CD4-positive, CD25-positive, alpha-beta regulatory T cell (primary cell): ENCODE data around the gene CCM2L. TPM values are rescaled to one million over a fixed set of nuclear protein-coding genes. Genes with fewer than 3 reads are reported as not detected.
"Not testable (repeated sequence)": the region's sequence is repeated elsewhere in the genome, so short reads cannot be mapped to it uniquely, and the experiment has no call there.

Source experiments
- ATAC-seq, 2 donors: fragments of 150-1000 bp; cut with Tn5 transposase; one replicate each; pipeline ENCODE4 v1.10.0; 2021; ENCODE audit warnings: low read depth in 2 of 2, moderate number of reproducible peaks in 2 of 2, moderate library complexity in 1 of 2
- DNase-seq, 3 donors: peaks; one replicate each; pipeline versions ENCODE4 v3.0.0 to v3.0.0-alpha.2; 2012 to 2022; ENCODE audit warnings: mixed read lengths in 1 of 3
- H3K27ac ChIP-seq: one replicate; pipeline ENCODE4 v1.7.0; 2013; ENCODE audit warnings: mild to moderate bottlenecking, low read length; ENCODE audit not compliant: insufficient read depth, poor library complexity, severe bottlenecking
- H3K27me3 ChIP-seq: one replicate; pipeline ENCODE4 v1.7.0; 2013; ENCODE audit warnings: low read length; ENCODE audit not compliant: control insufficient read depth, insufficient read depth
- H3K36me3 ChIP-seq: one replicate; pipeline ENCODE4 v1.7.0; 2013; ENCODE audit warnings: mild to moderate bottlenecking, low read length, moderate library complexity; ENCODE audit not compliant: control insufficient read depth, insufficient read depth
- H3K4me1 ChIP-seq: 2 replicates; pipeline ENCODE4 v1.7.0; 2013; ENCODE audit warnings: mild to moderate bottlenecking, low read length; ENCODE audit not compliant: insufficient read depth, control insufficient read depth, poor library complexity, severe bottlenecking
- H3K4me3 ChIP-seq: one replicate; pipeline ENCODE4 v1.7.0; 2013; ENCODE audit warnings: low read depth, mild to moderate bottlenecking, low read length, moderate library complexity
- H3K9me3 ChIP-seq, 2 experiments: 1 replicate in 1 of 2; 2 replicates in 1 of 2; pipeline ENCODE4 v1.7.0; 2013; ENCODE audit warnings: low read length in 2 of 2, mild to moderate bottlenecking in 1 of 2, moderate library complexity in 1 of 2; ENCODE audit not compliant: control insufficient read depth in 2 of 2
- H3K27ac Mint-ChIP-seq, 3 donors: one replicate each; pipeline ENCODE4 v1.8.0; 2020 to 2022; ENCODE audit warnings: mild to moderate bottlenecking in 3 of 3, mixed read lengths in 3 of 3, moderate library complexity in 2 of 3
- H3K27me3 Mint-ChIP-seq: one replicate; pipeline ENCODE4 v1.8.0; 2022; ENCODE audit warnings: mild to moderate bottlenecking, mixed read lengths
- H3K36me3 Mint-ChIP-seq: one replicate; pipeline ENCODE4 v1.8.0; 2020; ENCODE audit warnings: mixed read lengths
- H3K4me1 Mint-ChIP-seq, 4 donors: one replicate each; pipeline ENCODE4 v1.8.0; 2020 to 2022; ENCODE audit warnings: mixed read lengths in 4 of 4, mild to moderate bottlenecking in 1 of 4
- H3K4me3 Mint-ChIP-seq, 4 donors: one replicate each; pipeline ENCODE4 v1.8.0; 2020 to 2022; ENCODE audit warnings: mild to moderate bottlenecking in 4 of 4, mixed read lengths in 4 of 4, moderate library complexity in 3 of 4
- H3K9me3 Mint-ChIP-seq, 7 donors: one replicate each; pipeline ENCODE4 v1.8.0; 2020 to 2022; ENCODE audit warnings: mixed read lengths in 7 of 7, mild to moderate bottlenecking in 3 of 7, moderate library complexity in 2 of 7
- polyA plus RNA-seq, 4 donors: library from polyadenylated mRNA; unstranded; fragments of 300-500 nt; fragmentation: Illumina TruSeq; gene quantifications; one replicate each; pipeline ENCODE4 v1.2.3, GENCODE V29; 2021
- total RNA-seq: library from RNA; stranded (reverse); gene quantifications from one replicate; pipeline ENCODE4 v1.2.3, GENCODE V29; 2022

CCM2L gene
- total and polyA plus RNA-seq, 5 donors from 2014 or later = not detected

GRCh38 chr20:32033316-32033715 is 23.1 kb downstream of the CCM2L start:
- Histone ChIP-seq H3K4me1 (no peaks in the 10 kb centered on the region), H3K27ac (no peak overlapping the region), H3K36me3 (no peaks in the 10 kb centered on the region), H3K27me3 (peaks cover 26% of the 10 kb centered on the region), H3K4me3 (no peak overlapping the region), H3K9me3 (no peaks in the 10 kb centered on the region)
- Mint-ChIP-seq H3K27ac (no peak overlapping the region), H3K27me3 (peaks cover 28% of the 10 kb centered on the region), H3K4me1 (peaks cover 0 to 2% (median 0%) of the 10 kb centered on the region in 4 donors), H3K36me3 (no peaks in the 10 kb centered on the region), H3K9me3 (peaks cover 0 to 2% (median 0%) of the 10 kb centered on the region in 7 donors), H3K4me3 (no peak overlapping the region)
- ATAC-seq (no peak), DNase-seq (no peak)

DNA sequence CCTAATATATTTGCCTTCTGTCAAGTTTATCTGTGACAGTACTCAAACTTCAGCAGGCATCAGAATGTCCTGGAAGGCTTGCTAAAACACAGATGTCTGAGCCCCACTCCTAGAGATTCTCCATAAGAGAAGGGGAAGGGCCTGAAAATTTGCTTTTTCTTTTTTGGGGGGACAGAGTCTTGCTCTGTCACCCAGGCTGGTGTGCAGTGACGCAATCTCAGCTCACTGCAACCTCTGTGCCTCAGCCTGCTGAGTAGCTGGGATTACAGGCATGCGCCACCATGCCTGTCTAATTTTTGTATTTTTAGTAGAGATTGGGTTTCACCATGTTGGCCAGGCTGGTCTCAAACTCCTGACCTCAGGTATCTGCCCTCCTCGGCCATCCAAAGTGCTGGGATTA is 23.5 kb downstream of the CCM2L start:
- ATAC-seq, H3K36me3 Mint-ChIP-seq, H3K4me3 ChIP-seq, H3K9me3 Mint-ChIP-seq, H3K4me1 Mint-ChIP-seq, DNase-seq, H3K36me3 ChIP-seq, H3K9me3 ChIP-seq, H3K4me3 Mint-ChIP-seq, H3K4me1 ChIP-seq, H3K27ac Mint-ChIP-seq, H3K27ac ChIP-seq: not testable (repeated sequence)
- H3K27me3 ChIP-seq = peaks cover 26% of the 10 kb centered on the region
- peaks cover 27% of the 10 kb centered on the region for H3K27me3 Mint-ChIP-seq

- no peak for ATAC-seq
- no peak for DNase-seq
- H3K27me3 ChIP-seq = peaks cover 28% of the 10 kb centered on the region
Measured at GRCh38 chr20:32034581-32035425, 24.6 kb downstream of the CCM2L start.

GRCh38 chr20:32035426-32035779 is 25.2 kb downstream of the CCM2L start:
- Histone ChIP-seq H3K4me3 (no peak overlapping the region), H3K9me3 (no peaks in the 10 kb centered on the region), H3K27me3 (peaks cover 28% of the 10 kb centered on the region), H3K27ac (no peak overlapping the region), H3K4me1 (no peaks in the 10 kb centered on the region), H3K36me3 (no peaks in the 10 kb centered on the region)
- Mint-ChIP-seq H3K4me3 (no peak overlapping the region), H3K36me3 (no peaks in the 10 kb centered on the region), H3K4me1 (peaks cover 0 to 2% (median 0%) of the 10 kb centered on the region in 4 donors), H3K9me3 (peaks cover 0 to 2% (median 0%) of the 10 kb centered on the region in 7 donors), H3K27ac (no peak overlapping the region), H3K27me3 (peaks cover 33% of the 10 kb centered on the region)
- ATAC-seq (no peak), DNase-seq (no peak)

More at GRCh38 chr20:32034581-32035425, 24.6 kb downstream of the CCM2L start:
- H3K27ac ChIP-seq = no peak overlapping the region
- H3K9me3 Mint-ChIP-seq = peaks cover 0 to 2% (median 0%) of the 10 kb centered on the region in 7 donors
- no peaks in the 10 kb centered on the region for H3K4me1 ChIP-seq
- peaks cover 0 to 2% (median 0%) of the 10 kb centered on the region in 4 donors for H3K4me1 Mint-ChIP-seq
- H3K4me3 ChIP-seq = no peak overlapping the region
- H3K36me3 ChIP-seq = no peaks in the 10 kb centered on the region
- no peak overlapping the region for H3K4me3 Mint-ChIP-seq
- no peak overlapping the region for H3K27ac Mint-ChIP-seq
- H3K9me3 ChIP-seq = no peaks in the 10 kb centered on the region
- H3K36me3 Mint-ChIP-seq = no peaks in the 10 kb centered on the region
- peaks cover 37% of the 10 kb centered on the region for H3K27me3 Mint-ChIP-seq

- no peak overlapping the region for H3K27ac Mint-ChIP-seq
- peaks cover 0 to 2% (median 0%) of the 10 kb centered on the region in 7 donors for H3K9me3 Mint-ChIP-seq
Measured at GRCh38 chr20:32036252-32036651, 26.0 kb downstream of the CCM2L start.

GRCh38 chr20:32036716-32037485 is 26.7 kb downstream of the CCM2L start:
- no peak overlapping the region for H3K4me3 ChIP-seq
- no peaks in the 10 kb centered on the region for H3K4me1 ChIP-seq

More at GRCh38 chr20:32036252-32036651, 26.0 kb downstream of the CCM2L start:
- no peak overlapping the region for H3K4me3 ChIP-seq
- no peaks in the 10 kb centered on the region for H3K9me3 ChIP-seq
- Mint-ChIP-seq H3K36me3 (no peaks in the 10 kb centered on the region), H3K4me1 (peaks cover 0 to 6% (median 0%) of the 10 kb centered on the region in 4 donors), H3K27me3 (peaks cover 37% of the 10 kb centered on the region), H3K4me3 (no peak overlapping the region)
- no peaks in the 10 kb centered on the region for H3K36me3 ChIP-seq
- ATAC-seq (no peak), DNase-seq (no peak)
- peaks cover 28% of the 10 kb centered on the region for H3K27me3 ChIP-seq
- no peak overlapping the region for H3K27ac ChIP-seq
- no peaks in the 10 kb centered on the region for H3K4me1 ChIP-seq

GRCh38 chr20:32037929-32038328 is 27.7 kb downstream of the CCM2L start:
- Mint-ChIP-seq H3K27me3 (peaks cover 42% of the 10 kb centered on the region), H3K4me3 (no peak overlapping the region), H3K9me3 (no peaks in the 10 kb centered on the region), H3K27ac (no peak overlapping the region), H3K36me3 (no peaks in the 10 kb centered on the region), H3K4me1 (peaks cover 0 to 6% (median 0%) of the 10 kb centered on the region in 4 donors)
- ATAC-seq = no peak
- Histone ChIP-seq H3K9me3 (no peaks in the 10 kb centered on the region), H3K36me3 (no peaks in the 10 kb centered on the region), H3K27me3 (peaks cover 21% of the 10 kb centered on the region), H3K27ac (no peak overlapping the region), H3K4me1 (no peaks in the 10 kb centered on the region), H3K4me3 (no peak overlapping the region)
- DNase-seq = no peak

More at GRCh38 chr20:32036716-32037485, 26.7 kb downstream of the CCM2L start:
- peaks cover 42% of the 10 kb centered on the region for H3K27me3 Mint-ChIP-seq
- H3K9me3 Mint-ChIP-seq = peaks cover 0 to 2% (median 0%) of the 10 kb centered on the region in 7 donors
- H3K27ac Mint-ChIP-seq = no peak overlapping the region
- H3K4me1 Mint-ChIP-seq = peaks cover 0 to 6% (median 0%) of the 10 kb centered on the region in 4 donors
- H3K4me3 Mint-ChIP-seq = no peak overlapping the region
- H3K36me3 ChIP-seq = no peaks in the 10 kb centered on the region
- H3K27ac ChIP-seq = no peak overlapping the region
- H3K27me3 ChIP-seq = peaks cover 28% of the 10 kb centered on the region
- H3K9me3 ChIP-seq = no peaks in the 10 kb centered on the region
- ATAC-seq (no peak), DNase-seq (no peak)
- H3K36me3 Mint-ChIP-seq = no peaks in the 10 kb centered on the region
